ENCODE data around the gene HOXB8. TPM values are rescaled to one million over a fixed set of nuclear protein-coding genes. Genes with fewer than 3 reads are reported as not detected.

Gene HOXB8
- total RNA-seq, 2 donors from 2014 or later = 0.09 to 0.97 TPM

DNA sequence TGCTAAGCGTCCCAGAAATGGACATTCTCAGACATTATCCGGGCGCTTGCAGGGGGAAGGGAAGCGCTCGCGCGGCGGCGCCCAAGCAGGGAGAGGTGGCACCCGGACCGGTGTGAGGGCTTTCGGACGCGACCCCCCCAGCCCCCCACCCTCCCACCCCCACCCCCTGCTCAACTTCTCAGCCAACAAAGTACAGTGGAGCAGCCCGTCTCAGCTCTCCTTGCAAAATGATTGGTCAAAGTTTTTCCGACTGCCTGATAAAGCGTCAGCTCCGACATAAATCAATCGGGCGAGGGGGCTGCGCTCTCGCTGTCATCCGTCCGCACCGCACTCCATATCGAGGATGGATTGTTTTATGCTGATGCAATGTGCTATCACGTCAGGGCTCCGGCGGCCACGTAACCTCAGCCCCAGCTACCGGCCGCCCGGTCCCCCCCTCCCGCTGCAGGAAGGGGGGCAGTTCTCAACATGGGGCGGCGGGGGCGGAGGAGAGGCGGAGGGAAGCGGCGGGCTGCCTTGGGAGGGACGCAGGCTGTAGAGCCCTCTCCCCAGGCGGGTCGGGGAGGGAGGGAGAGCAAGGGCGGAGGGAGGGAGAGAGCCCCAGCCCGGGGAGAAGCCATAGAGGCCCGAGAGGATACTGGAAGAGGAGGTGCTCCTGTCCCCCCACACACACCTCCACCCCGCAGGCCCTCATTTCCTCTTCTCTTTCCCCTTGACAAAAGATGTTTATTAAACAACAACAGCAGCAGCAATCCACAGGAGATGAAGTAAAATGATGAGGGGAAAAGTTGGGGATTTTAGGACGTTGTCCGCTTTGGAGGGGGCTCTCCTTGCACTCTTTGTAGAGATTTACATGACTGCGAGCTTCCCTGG is 11.4 kb upstream of the HOXB8 start, which contains the start of gene HOXB9:
Gene HOXB9, minus strand, starts transcription at position 114 of the 873 bp plus-strand sequence. Its CDS starts 89 bp downstream, at position 25.
- Histone ChIP-seq H3K27ac (no peak within 1 kb of the TSS), H3K9me3 (no peaks in the 10 kb centered on the region), H3K36me3 (no peaks in the 10 kb centered on the region), H3K4me3 (peak within 1 kb of the TSS; percentile 5 to 21), H3K4me1 (replicated peaks) (peaks cover 9% of the 10 kb centered on the region), H3K27me3 (replicated peaks; ENCODE audit: insufficient read depth) (peaks cover 59% of the 10 kb centered on the region)
- 2% methylated on average over 50 of the region's 50 CpGs for WGBS
- TF ChIP-seq POLR2A (IDR thresholded peaks at IDR 0.05) (no peak), POLR2AphosphoS5 (IDR thresholded peaks at IDR 0.05) (no peak), CTCF (IDR thresholded peaks at IDR 0.05) (no peak)
- no peak for DNase-seq (ENCODE audit: low spot score)
- intact Hi-C loops (cut with DNase I) = no loop called here

- Histone ChIP-seq H3K27me3 (replicated peaks; ENCODE audit: insufficient read depth) (peaks cover 61% of the 10 kb centered on the region), H3K27ac (no peak overlapping the region), H3K36me3 (no peaks in the 10 kb centered on the region), H3K4me3 (peak overlapping the region; percentile 5 to 21), H3K9me3 (no peaks in the 10 kb centered on the region), H3K4me1 (replicated peaks) (peaks cover 9% of the 10 kb centered on the region)
- no peak for TF ChIP-seq CTCF (IDR thresholded peaks at IDR 0.05)
- no peak for TF ChIP-seq POLR2AphosphoS5 (IDR thresholded peaks at IDR 0.05)
- no peak for TF ChIP-seq POLR2A (IDR thresholded peaks at IDR 0.05)
- 1% methylated on average over 47 of the region's 69 CpGs for WGBS
- intact Hi-C loops (cut with DNase I) = no loop called here
- DNase-seq (ENCODE audit: low spot score) = peak; percentile 35
Measured at GRCh38 chr17:48625495-48626244, 10.6 kb upstream of the HOXB8 start.

DNA sequence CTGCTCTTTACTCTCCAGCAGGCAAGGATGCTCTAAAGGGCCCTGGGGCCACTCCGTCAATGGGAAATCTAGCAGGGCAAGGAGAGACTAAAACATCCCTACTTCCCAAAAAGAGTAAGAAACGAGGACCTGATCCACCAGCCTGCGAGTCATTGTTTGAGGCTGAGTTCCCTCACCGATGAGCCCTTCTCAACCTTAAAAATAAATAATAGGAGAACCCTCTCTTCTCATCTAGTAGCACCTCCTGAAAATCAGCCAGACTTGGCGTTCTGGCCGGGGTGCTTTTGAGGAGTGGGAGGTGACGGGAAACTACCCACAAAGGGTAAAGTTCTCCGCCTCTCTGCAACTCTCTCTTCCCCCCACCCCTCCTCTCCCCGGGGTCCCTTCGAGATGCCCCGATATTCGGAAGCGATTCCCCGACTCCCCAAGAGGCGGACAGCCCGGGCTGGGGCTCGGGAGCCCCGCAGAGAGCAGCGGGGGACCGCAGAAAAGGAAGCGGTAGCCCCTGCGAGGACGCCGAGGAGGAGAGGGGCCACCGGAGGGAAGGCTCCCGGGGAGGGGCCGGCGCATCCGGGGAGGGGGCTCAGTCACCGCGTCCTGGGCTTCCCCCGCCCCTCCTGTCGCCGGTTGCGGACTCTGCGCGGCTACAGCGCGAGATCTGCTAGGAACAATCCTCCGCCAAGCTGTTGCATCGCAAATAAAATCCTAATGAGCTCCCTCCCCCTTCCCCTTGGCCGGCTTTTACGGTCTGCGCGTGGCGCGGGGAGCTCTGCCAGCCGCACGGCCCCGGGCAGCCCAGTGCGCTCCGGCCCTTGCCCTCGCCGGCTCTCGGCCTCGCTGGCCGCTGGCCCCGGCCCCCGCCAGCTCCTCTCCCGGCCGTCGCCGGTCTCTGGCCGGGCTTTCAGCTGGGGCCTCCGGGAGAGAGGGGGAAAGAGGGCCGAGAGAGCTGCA is 9.7 kb upstream of the HOXB8 start:
- peaks cover 62% of the 10 kb centered on the region for H3K27me3 ChIP-seq (replicated peaks; ENCODE audit: insufficient read depth)
- 3% methylated on average over 56 of the region's 66 CpGs for WGBS
- H3K36me3 ChIP-seq = no peaks in the 10 kb centered on the region
- TF ChIP-seq CTCF (IDR thresholded peaks at IDR 0.05) (no peak), POLR2AphosphoS5 (IDR thresholded peaks at IDR 0.05) (peak; percentile 7)
- H3K27ac ChIP-seq = no peak overlapping the region
- peaks cover 9% of the 10 kb centered on the region for H3K4me1 ChIP-seq (replicated peaks)
- no peaks in the 10 kb centered on the region for H3K9me3 ChIP-seq
- peak overlapping the region; percentile 5 to 21 for H3K4me3 ChIP-seq
- DNase-seq (ENCODE audit: low spot score) = no peak
- intact Hi-C loops (cut with DNase I) = no loop called here

DNA sequence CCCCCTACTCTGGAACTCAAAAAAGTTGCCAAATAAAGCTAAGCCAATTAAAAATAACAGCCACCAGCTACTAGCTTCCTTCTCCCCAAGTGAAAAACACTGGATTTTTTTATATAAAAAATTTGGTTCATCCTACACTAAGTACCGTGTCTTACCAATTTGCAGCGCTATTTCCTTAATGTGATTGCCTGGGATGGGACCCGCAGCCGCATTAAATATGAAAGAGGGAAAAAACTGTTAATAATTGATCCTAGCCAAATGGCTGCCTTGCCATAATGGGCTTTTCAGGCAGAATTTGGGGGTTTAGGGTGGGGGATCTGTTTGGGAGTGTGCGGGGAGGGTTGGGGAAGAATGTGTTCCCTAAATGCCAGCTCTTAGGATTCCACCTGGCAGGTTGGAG is 9.0 kb upstream of the HOXB8 start:
- intact Hi-C loops (cut with DNase I) = no loop called here
- Histone ChIP-seq H3K9me3 (no peaks in the 10 kb centered on the region), H3K27me3 (replicated peaks; ENCODE audit: insufficient read depth) (peaks cover 58% of the 10 kb centered on the region), H3K27ac (no peak overlapping the region), H3K4me1 (replicated peaks) (peaks cover 16% of the 10 kb centered on the region), H3K4me3 (no peak overlapping the region), H3K36me3 (no peaks in the 10 kb centered on the region)
- DNase-seq (ENCODE audit: low spot score) = no peak
- TF ChIP-seq CTCF (IDR thresholded peaks at IDR 0.05) (no peak), POLR2AphosphoS5 (IDR thresholded peaks at IDR 0.05) (no peak), POLR2A (IDR thresholded peaks at IDR 0.05) (no peak)
- 28% methylated on average over 5 of the region's 5 CpGs for WGBS

All from prostate gland (tissue), 2 donors.